GM21619 (cell line): ENCODE measurements around the gene TRUB2.

Source experiments
- ATAC-seq: cut with Tn5 transposase; IDR thresholded peaks from one replicate; pipeline ENCODE4 v1.9.1; 2021; ENCODE audit not compliant: unreplicated experiment

The TRUB2 gene

GRCh38 chr9:128322404-128323211 is at the start of gene TRUB2, which contains the start of gene COQ4:
TRUB2 (minus strand) TSS chr9:128322447; CDS start chr9:128322408, 39 bp downstream.
COQ4 (plus strand) TSS chr9:128322839; CDS start chr9:128322859, 20 bp downstream.
- peak; percentile 79 for ATAC-seq

GRCh38 chr9:128371630-128372117 is 49.4 kb upstream of the TRUB2 start:
- no peak for ATAC-seq

DNA sequence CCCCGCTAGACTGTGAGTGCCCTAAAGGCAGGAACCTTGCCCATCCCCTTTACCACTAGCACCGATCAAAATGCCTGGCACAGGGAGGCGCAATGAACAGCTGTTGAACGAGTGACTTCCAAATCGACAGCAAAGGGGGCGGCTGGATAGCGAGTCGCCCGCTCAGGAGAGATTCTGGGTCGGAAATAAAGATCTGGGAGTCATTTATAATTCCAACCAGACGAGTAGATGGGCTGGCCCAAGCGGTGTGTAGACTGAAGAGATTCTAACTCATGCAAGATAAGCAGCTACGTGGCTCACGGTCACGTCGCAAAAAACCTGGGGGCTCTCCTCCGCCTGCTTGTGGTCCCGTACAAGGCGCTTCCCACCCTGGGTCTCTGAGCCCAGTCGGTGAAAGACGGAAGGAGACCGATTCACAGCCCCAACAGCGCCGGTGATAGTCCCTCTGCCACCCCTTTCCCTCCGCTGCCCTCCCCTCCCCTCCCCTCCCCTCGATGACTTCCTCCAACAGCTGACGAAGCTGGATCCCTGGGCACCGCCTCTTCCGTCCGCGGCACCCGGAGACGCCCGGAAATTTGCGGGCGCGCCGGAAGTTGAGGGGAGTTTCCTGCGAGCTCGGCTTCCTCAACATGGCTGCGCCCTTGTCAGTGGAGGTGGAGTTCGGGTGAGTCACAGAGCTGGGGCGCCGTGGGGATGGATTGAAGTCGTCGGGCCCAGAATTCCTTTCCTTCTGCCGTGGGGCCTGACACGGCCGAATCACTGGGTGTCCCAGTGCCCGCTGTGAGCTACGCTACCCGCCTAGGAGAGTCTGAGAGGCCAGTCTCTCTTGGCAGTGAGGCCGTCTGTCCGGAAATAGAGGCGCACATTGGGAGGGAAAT is 48.7 kb upstream of the TRUB2 start, which contains the start of gene URM1:
URM1 (plus strand) TSS at position 623 of the 878 bp plus-strand sequence; CDS start at position 630, 7 bp downstream.
- ATAC-seq: peak; percentile 82

DNA sequence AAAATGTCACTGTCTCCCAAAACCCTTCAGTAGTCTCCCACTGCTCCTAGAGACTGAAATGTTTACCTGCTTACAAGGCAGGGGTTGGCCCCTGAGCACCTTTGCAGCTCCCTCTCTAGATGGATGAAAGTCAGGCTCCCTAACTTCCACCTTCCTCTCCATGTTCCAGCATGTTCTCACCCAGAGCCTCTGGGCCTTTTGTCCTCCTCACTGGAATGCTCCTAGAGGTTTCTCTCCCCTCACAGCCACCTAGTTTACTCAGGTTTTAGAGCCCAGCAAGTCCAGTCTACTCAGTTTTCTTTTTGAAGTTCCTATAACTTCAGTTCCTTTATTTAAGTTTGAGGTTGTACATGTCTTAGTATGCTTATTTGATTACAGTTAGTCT is 48.1 kb upstream of the TRUB2 start:
- ATAC-seq: no peak

DNA sequence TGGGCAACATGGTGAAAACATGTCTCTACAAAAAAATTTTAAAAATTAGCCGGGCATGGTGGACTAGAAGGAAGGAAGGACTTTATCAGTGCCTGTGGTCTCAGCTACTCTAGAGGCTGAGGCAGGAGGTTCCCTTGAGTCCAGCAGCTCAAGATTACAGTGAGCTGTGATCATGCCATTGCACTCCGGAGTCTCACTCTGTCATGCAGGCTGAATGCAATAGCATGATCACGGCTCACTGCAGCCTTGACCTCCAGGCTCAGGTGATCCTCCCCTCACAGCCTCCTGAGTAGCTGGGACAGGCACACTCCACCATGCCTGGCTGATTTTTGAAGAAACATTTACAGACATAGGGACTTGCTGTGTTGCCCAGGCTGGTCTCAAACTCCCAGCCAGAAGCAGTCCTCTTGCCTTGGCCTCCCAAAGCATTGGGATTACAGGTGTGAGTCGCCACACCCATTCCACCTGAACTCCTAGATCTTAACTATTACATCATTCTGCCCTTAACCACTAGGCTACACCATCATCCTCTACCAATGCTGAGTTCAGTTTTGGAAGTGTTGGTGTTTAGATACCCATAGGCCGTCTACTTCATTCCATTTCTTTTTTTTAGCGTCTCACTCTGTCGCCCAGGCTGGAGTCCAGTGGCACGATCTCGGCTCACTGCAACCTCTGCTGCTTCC is 46.9 kb upstream of the TRUB2 start:
- no peak for ATAC-seq

GRCh38 chr9:128365525-128365924 is 43.3 kb upstream of the TRUB2 start:
- ATAC-seq: no peak

GRCh38 chr9:128362774-128363173 is 40.5 kb upstream of the TRUB2 start:
- no peak for ATAC-seq

GRCh38 chr9:128361986-128362646 is 39.9 kb upstream of the TRUB2 start:
- peak; percentile 72 for ATAC-seq

DNA sequence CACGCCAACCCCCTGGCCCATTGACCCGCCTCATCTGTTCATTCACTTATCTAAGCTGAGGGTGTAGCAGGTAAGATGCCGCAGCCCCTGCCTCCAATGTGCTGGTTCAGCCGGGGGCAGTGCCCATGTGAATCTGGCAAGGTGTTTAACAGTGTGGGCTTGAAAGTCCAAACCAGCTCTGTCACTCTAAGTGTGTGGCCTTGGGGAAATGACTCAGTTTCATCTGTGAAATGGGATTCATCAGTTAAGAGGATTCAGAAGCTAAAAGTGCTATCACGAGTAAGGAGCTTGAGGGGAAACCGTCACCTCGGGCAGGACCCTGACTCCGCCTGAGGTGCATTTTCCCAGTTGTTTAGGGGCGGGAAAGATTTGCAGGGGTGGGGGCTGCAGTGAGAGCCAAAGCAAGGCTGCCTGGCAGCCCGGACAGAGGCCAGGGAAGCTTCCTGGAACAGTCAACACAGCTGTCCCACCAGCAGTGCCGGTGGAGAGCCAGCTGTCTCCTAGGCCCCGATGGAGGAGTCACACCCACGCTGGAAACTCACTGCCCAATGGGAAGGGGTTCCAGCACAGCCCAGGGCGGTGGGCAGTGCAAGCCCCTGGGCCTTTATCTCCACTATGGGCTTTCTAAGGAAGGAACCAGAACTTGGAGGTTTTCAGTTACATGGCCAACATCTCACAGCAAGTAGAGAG is 39.2 kb upstream of the TRUB2 start:
- peak; percentile 10 for ATAC-seq

DNA sequence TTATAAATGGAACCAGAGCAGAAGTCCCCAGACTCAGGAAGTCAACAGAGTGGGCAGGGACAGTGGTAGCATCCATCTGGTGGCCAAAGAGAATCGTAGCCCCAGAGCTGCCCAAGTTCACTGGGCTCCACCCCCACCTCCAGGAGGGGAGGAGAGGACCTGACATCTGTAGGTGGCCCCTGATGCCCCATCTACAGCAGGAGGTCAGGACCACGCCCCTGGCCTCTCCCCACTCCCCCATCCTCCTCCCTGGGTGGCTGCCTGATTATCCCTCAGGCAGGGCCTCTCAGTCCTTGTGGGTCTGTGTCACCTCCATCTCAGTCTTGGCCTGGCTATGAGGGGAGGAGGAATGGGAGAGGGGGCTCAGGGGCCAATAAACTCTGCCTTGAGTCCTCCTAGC is 38.6 kb upstream of the TRUB2 start:
- ATAC-seq: no peak

DNA sequence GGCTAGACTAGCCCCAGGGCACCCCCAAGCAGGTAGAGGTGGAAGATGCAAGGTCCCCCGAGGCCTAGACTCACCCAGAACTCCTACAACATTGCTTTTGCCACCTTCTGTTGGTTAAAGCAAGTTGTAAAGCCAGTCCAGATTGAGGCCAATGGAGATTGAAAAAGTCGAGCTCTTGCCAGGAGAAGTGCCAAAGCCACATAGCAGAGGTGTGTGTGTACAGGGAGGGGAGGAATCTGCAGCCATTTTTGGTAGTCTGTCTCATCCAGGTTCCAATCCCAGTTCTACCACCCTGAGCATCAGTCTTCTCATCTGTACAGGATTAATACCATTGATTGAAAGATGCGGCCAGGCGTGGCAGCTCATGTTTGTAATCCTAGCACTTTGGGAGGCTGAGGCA is 36.6 kb upstream of the TRUB2 start:
- no peak for ATAC-seq

DNA sequence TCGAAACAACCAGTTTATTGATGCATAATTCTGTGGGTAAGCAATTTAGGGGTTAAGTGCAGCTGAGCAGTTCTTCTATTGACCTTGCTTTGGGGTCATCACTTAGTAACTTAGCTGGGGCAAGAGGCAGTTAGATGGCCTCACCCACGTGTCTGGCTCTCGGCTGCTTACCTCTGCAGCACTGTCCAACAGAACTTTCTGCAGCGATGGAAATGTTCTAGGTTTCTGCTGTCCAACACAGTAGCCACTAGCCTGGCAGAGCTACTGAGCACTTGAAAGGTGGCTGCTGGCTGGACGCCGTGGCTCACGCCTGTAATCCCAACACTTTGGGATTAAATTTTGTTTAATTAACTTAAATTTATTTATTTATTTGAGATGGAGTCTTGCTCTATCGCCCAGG is 35.8 kb upstream of the TRUB2 start:
- no peak for ATAC-seq

DNA sequence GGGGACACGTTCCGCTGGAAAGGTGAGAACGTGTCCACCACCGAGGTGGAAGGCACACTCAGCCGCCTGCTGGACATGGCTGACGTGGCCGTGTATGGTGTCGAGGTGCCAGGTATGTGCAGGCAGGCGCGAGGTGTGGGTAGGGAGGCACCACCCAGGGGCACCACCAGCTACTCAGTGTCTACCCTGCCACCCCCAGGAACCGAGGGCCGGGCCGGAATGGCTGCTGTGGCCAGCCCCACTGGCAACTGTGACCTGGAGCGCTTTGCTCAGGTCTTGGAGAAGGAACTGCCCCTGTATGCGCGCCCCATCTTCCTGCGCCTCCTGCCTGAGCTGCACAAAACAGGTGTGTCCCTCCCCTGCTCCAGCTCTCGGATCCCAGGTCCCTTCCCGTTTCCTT is 33.2 kb upstream of the TRUB2 start:
- no peak for ATAC-seq

DNA sequence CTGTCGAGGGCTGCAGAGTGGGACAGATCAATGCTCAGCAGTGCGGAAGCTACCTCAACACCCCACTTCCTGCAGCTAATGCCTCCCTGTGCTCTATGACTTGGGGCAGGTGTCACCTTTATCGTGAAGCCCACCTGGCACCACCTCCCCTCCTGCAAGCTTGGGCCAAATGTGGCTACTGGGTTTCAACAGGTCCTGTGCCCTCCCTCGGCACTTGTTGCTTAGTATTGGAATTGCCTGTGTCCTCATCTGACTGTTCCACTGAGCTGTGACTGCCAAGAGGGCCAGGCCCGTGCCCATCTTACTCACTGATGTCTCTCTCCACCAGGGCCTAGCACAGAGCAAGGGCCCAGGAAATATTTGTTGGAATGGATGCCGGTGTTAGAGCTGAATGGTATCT is 27.5 kb upstream of the TRUB2 start:
- ATAC-seq: no peak

DNA sequence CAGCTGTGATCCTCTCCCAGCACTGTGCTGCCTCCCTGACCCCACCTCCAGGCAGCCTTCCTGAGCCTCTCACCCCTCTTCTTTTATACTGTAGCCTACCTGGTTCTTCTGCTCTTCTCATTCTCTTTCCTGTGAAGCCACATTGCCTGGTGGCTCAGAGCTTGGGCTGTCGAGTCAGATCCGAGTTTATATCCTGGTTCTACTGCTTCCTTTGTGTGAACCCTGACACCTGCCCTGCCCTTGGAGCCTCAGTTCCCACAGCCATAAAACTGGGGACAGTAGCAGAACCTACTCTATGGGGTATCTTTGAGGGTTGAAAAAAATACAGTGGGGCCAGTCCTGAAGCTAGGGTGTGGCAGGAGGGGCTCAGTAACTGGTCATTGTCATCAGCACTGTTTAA is 26.9 kb upstream of the TRUB2 start:
- no peak for ATAC-seq

- ATAC-seq: no peak
Measured at GRCh38 chr9:128344931-128345605, 22.8 kb upstream of the TRUB2 start.

GRCh38 chr9:128343855-128344254 is 21.6 kb upstream of the TRUB2 start:
- ATAC-seq: no peak

DNA sequence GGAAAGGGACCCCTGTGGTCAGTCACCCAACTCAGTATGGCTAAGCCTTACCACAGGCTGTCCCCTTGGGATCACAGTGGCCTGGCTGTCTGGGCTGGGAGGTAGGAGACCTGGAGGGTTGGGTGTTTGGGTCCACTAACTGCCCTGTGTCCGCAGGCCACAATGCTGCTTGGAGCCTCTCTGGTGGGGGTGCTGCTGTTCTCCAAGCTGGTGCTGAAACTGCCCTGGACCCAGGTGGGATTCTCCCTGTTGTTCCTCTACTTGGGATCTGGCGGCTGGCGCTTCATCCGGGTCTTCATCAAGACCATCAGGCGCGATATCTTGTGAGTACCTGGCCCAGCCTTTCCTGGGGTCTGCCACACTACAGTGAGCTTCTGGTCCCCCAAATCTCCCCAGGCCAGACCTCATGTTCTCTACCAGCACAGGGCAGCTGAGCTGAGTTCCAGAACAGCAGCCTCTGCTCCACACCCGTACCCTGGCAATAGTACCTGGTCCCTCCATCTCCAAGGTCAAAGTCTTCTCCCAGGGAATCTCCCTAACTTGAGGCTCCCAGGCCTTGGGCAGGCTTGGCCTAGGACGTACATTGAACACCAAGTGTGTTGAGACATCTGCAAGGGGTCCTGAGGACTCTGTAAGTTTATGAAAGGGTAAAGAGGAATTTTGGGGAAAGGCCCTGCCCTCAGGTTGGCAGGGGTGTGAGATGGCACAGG is 20.9 kb upstream of the TRUB2 start:
- no peak for ATAC-seq

DNA sequence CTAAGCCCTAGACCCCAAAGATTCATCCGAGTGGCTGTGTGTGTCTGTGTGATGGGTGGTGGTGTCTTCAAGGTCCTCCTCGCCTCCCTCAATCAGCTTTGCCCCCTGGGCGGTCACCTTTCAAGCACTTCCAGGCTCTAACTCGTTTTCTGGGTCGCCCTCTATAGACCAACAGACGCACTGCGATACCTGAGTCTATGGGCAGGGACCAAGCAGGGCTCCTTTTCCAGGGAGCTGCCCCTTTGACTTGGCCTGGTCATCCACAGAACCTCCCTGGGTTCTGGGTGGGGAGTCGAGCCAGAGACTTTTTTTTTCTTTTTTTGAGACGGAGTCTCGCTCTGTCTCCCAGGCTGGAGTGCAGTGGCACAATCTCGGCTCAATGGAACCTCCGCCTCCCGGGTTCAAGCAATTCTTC is 19.2 kb upstream of the TRUB2 start:
- ATAC-seq: no peak
